ENCODE measurements around the gene RDH14.

Gene RDH14

GRCh38 chr2:18558458-18558857 is 2.0 kb downstream of the RDH14 start:
- TF ChIP-seq CTCF (conservative IDR thresholded peaks at IDR 0.05; ENCODE audit: control insufficient read depth, insufficient read depth, low read depth, low read length) = no peak
- no peak overlapping the region for H3K4me3 ChIP-seq (ENCODE audit: control insufficient read depth, low read depth, low read length)

GRCh38 chr2:18557121-18557520 is 3.3 kb downstream of the RDH14 start:
- no peak for DNase-seq (ENCODE audit: low read depth)
- H3K4me3 ChIP-seq (ENCODE audit: control insufficient read depth, low read depth, low read length) = no peak overlapping the region
- no peak for TF ChIP-seq CTCF (conservative IDR thresholded peaks at IDR 0.05; ENCODE audit: control insufficient read depth, insufficient read depth, low read depth, low read length)

More at GRCh38 chr2:18558458-18558857, 2.0 kb downstream of the RDH14 start:
- no peak for DNase-seq (ENCODE audit: low read depth)

- TF ChIP-seq CTCF (conservative IDR thresholded peaks at IDR 0.05; ENCODE audit: control insufficient read depth, insufficient read depth, low read depth, low read length) = no peak
- H3K4me3 ChIP-seq (ENCODE audit: control insufficient read depth, low read depth, low read length) = no peak overlapping the region
- DNase-seq (ENCODE audit: low read depth) = peak; percentile 64
Observed at GRCh38 chr2:18552351-18553077, 7.9 kb downstream of the RDH14 start.

GRCh38 chr2:18551623-18552022 is 8.8 kb downstream of the RDH14 start:
- peak; percentile 59 for DNase-seq (ENCODE audit: low read depth)
- TF ChIP-seq CTCF (conservative IDR thresholded peaks at IDR 0.05; ENCODE audit: control insufficient read depth, insufficient read depth, low read depth, low read length) = no peak
- no peak overlapping the region for H3K4me3 ChIP-seq (ENCODE audit: control insufficient read depth, low read depth, low read length)

- no peak overlapping the region for H3K4me3 ChIP-seq (ENCODE audit: control insufficient read depth, low read depth, low read length)
Observed at GRCh38 chr2:18551169-18551568, 9.3 kb downstream of the RDH14 start.

GRCh38 chr2:18550433-18550832 is 10.0 kb downstream of the RDH14 start:
- TF ChIP-seq CTCF (conservative IDR thresholded peaks at IDR 0.05; ENCODE audit: control insufficient read depth, insufficient read depth, low read depth, low read length) = no peak
- H3K4me3 ChIP-seq (ENCODE audit: control insufficient read depth, low read depth, low read length) = no peak overlapping the region
- DNase-seq (ENCODE audit: low read depth) = no peak

More at GRCh38 chr2:18551169-18551568, 9.3 kb downstream of the RDH14 start:
- TF ChIP-seq CTCF (conservative IDR thresholded peaks at IDR 0.05; ENCODE audit: control insufficient read depth, insufficient read depth, low read depth, low read length) = no peak
- no peak for DNase-seq (ENCODE audit: low read depth)
